CD4-positive, alpha-beta T cell treated with Interleukin-1 beta for 1 hour (primary cell): Measurements from ENCODE around the gene MCF2L2.

Experiments
- DNase-seq, 2 donors: peaks; one replicate each; pipeline ENCODE4 v3.0.0-alpha.2; 2020 to 2022

MCF2L2 gene

DNA sequence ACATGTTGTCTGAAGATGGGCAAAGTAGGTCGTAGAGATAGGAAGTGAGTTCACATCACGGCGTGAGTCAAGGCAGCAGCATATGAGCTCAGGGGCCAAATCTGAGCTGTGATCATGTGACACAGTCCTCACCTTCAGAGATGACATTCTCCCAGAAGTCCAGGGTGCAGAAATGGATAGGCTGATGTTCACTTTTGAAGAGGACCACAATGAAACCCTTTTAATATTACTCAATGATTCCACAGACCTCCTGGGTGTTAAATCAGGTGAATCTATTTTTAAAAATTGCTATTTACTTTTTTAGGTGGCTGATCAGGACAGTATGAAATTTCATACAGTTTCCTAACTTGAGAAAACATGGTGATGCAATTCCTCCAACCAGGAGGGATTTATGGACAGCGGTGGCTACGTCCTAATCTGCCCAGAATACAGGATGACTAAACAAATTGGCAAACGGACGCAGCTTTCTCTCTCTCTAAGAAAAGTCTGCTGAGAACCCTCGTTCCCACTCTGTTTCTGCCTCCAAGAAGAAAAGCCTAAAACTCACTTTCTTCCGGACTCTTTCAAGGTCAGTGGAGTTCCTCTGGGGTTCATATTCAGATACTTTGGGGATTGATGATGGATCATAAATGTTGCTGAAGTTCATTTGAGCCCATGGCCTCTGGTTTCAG is 141.0 kb downstream of the MCF2L2 start:
- DNase-seq = peak in 1 of 2 donors; percentile 10

DNA sequence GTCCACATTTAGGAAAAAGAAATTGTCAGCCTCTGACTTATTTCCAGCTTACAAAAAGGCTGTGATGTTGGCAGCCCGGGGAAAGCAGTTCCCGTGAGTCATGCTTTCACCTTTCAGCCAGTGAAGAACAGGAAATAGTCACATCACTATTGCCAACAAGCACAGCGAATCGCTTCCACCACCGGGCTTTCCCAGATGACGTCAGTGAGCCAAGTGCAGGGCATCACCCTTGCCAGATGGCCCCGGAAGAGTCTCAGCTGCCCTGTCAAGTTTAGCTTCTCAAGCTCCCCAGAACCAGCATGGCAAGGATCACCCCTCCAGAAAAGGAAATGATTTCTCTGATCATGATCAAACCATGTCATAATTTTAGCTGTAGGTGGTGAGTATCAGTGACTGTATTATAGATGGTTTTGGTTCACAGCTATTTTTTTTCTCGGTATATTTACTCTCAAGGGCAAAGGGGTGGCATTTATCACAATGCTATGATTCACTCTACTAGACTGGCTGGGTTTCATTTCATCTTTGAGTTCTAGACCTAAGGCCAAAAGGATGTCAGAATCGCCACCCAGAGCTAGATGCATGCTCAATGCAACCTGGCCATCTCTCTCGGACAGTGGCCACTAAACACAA is 142.5 kb downstream of the MCF2L2 start:
- peak; percentile 94 to 95 for DNase-seq

DNA sequence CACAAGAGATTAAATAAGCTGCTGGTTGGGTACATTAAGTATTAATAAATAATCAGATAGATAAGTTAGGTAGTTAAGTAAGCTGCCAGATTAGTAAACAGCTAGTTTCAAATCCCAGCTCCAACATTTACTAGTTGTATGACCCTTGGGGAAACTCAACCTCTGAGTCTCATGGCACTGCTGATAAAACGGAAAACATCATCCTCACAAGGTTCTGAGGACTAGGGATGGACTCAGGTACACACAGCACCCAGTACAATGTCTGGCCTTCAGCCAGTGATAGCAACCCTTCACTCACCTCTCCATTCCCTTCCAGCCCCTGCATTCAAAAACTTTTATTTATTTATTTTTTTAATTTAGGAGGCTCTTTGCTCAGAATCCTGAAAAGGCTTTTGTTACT is 143.1 kb downstream of the MCF2L2 start:
- DNase-seq = peak in 1 of 2 donors; percentile 5

GRCh38 chr3:183284570-183284969 is 143.8 kb downstream of the MCF2L2 start:
- DNase-seq = no peak

- DNase-seq = no peak
These were observed 144.5 kb downstream of the MCF2L2 start for GRCh38 chr3:183283886-183284285.

DNA sequence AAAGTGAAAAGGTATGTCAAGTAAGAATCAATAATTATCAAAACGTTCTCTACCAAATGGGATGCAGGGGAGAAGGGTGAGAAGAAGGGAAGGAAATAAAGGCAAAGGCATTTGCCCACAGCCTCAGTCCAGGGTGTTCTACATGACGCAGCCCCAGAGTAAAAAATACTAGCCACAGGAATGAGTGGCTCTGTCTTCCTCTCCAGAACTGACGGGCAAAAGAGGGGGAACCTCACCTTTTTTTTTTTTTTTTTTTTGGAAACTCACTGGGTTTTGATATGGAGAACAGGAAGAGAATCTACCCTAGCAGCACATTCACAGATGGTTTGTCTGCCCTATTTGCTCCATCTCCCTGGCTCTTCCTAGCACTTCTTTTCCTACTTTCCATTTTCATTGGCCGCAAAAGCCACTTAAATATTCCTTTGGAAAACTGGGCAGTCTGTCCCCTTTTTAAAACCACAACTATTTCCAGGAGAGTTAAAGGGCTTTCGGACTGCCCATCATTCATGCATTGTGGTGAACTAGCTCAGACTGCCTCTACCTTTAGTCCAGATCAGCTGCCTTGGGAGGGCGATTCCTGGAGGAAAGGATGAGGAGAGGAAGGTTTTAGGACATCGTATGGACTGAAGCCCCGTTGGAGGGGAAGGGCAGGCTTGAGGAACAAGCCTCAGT is 147.2 kb downstream of the MCF2L2 start:
- no peak for DNase-seq

- DNase-seq = no peak
These were observed 149.0 kb downstream of the MCF2L2 start for GRCh38 chr3:183279371-183279770.

GRCh38 chr3:183278479-183279088 is 149.8 kb downstream of the MCF2L2 start:
- no peak for DNase-seq

DNA sequence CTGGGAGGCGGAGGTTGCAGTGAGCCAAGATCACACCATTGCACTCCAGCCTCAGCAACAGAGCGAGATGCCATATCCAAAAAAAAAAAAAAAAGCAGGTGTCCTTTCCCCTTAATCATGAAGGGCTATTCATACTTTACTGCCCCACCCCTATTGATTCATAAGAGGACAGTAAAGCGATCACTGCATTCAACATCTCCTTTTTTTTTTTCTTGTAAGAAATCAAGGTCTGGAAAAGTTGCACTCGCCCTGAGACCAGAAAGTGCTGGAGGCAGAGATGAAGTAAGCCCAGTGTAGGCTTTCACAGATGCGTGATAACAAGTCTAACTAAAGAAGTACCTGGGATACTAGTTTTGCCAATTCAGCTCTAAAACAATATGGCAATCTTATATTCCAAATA is 151.2 kb downstream of the MCF2L2 start:
- DNase-seq = no peak

GRCh38 chr3:183275937-183276336 is 152.5 kb downstream of the MCF2L2 start:
- no peak for DNase-seq

GRCh38 chr3:183275418-183275817 is 153.0 kb downstream of the MCF2L2 start:
- peak in 1 of 2 donors; percentile 29 for DNase-seq

- no peak for DNase-seq
These were observed 153.8 kb downstream of the MCF2L2 start for GRCh38 chr3:183274609-183275008.

- no peak for DNase-seq
These were observed 155.6 kb downstream of the MCF2L2 start for GRCh38 chr3:183272791-183273190.

GRCh38 chr3:183272142-183272541 is 156.3 kb downstream of the MCF2L2 start:
- DNase-seq = no peak

DNA sequence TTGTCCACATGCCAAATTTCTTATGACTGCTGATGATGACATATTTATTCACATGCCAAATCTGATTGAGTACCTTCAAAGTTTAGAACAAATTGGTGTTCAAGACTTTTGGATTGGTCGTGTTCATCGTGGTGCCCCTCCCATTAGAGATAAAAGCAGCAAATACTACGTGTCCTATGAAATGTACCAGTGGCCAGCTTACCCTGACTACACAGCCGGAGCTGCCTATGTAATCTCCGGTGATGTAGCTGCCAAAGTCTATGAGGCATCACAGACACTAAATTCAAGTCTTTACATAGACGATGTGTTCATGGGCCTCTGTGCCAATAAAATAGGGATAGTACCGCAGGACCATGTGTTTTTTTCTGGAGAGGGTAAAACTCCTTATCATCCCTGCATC is 158.1 kb downstream of the MCF2L2 start:
- DNase-seq = no peak

DNA sequence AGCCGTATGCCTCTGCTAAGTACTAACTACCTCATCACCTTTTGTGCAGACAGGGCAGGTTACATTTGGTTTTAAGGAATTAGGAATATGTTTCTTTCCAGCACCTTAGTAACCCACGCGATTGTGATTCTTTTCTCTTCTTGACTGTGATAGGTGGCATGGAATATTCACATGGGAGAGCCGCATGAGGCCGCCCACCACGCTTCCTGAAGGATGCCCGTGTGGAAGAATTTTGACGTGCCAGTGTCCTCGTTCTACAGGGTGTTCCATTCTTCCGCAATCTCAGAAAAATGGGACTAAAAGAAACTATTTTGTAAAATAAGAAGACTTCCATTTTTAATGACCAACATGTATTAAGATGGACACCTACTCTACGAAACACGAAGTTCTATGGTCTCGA is 159.1 kb downstream of the MCF2L2 start:
- DNase-seq = no peak

DNA sequence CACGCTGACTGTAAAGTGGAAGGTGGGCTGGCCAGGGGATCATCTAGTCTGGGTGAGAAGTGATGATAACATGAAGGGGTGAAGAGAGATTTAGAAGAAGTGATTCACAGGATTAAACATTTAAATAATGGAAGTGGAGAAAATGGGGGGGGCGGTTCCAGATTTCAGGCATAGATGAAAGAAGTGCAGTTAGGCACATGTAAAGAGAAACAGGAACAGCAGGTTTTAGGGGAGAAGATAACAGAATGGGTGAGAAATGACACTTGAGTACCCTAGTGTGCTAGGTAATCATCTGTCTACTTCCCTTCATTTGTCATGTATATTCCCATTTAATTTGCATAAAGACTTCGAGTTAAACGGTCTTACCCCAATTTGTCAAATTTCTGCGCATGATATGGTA is 160.1 kb downstream of the MCF2L2 start:
- no peak for DNase-seq

- no peak for DNase-seq
These were observed 161.3 kb downstream of the MCF2L2 start for GRCh38 chr3:183267140-183267539.

GRCh38 chr3:183266454-183266853 is 162.0 kb downstream of the MCF2L2 start:
- DNase-seq = no peak

DNA sequence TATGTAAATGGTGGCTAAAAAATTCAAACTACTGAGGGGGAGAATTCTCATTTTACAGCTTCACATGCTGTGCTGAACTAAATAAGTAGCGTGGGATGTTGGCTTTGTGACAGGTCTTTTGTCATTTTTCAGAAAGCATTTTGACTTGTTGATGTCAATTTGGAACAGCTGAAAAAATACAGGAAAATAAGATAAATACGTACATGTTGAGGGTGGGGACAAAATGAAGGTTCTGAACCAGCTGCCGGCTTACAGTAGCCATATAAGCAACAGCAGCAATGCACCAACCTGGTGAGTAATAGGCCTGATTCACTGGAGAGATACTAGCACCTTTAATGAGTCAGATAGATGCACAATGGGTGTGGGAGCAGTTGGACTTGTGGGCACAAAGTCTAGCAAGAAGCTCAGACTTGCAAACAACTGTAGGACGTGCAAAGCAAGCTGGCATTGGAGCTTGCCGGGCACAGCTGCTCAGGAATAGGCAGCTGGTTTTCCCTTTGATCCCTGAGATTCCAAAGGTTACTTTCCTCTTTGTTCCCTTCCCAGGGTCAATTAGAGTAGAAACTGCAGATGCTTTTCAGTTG is 162.5 kb downstream of the MCF2L2 start:
- no peak for DNase-seq

- peak in 1 of 2 donors; percentile 34 for DNase-seq
These were observed 163.2 kb downstream of the MCF2L2 start for GRCh38 chr3:183265157-183265642.

GRCh38 chr3:183264268-183264667 is 164.2 kb downstream of the MCF2L2 start:
- no peak for DNase-seq

- DNase-seq = no peak
These were observed 165.5 kb downstream of the MCF2L2 start for GRCh38 chr3:183262875-183263378.
